IPS-NIHi11 (cell line): Measurements from ENCODE around the gene CALCB.

Source experiments
- DNase-seq: peaks from one replicate; pipeline ENCODE4 v3.0.0; 2012; ENCODE audit warnings: mixed read lengths, low spot score

The CALCB gene

GRCh38 chr11:15118431-15118830 is 45.0 kb downstream of the CALCB start:
- no peak for DNase-seq

- DNase-seq, result no peak
These were observed 46.0 kb downstream of the CALCB start for GRCh38 chr11:15119352-15119751.

GRCh38 chr11:15119826-15120225 is 46.4 kb downstream of the CALCB start:
- DNase-seq, result no peak

GRCh38 chr11:15123849-15124248 is 50.5 kb downstream of the CALCB start:
- no peak for DNase-seq

- DNase-seq, result no peak
These were observed 51.1 kb downstream of the CALCB start for GRCh38 chr11:15124528-15124927.

GRCh38 chr11:15127341-15127740 is 53.9 kb downstream of the CALCB start:
- no peak for DNase-seq
